ENCODE measurements around the gene GPR101. TPM values are rescaled to one million over a fixed set of nuclear protein-coding genes. Genes with fewer than 3 reads are reported as not detected.

The GPR101 gene
- total and polyA plus RNA-seq, 2 of the 4 experiments (the other 2 are of a cell fraction) = not detected

GRCh38 chrX:137067147-137067546 lies 33.4 kb upstream of the GPR101 start:
- CTCF ChIA-PET = no interaction called here
- H4K5ac ChIP-seq (ENCODE audit: low read depth, low read length) = no peak overlapping the region

More at GRCh38 chrX:137067147-137067546, 33.4 kb upstream of the GPR101 start:
- Histone ChIP-seq H3K79me1 (ENCODE audit: low read depth in 1 of 2, low read length in 2 of 2) (no peaks in the 10 kb centered on the region), H3K4ac (ENCODE audit: low read depth, low read length) (no peak overlapping the region), H2AFZ (replicated peaks; ENCODE audit: low read length, poor library complexity) (no peak overlapping the region), H2AK5ac (ENCODE audit: low read depth, low read length) (no peak overlapping the region), H3K9me3 (ENCODE audit: control insufficient read depth, insufficient read depth, low read length) (no peaks in the 10 kb centered on the region), H2AK9ac (replicated peaks; ENCODE audit: low read depth, low read length, poor library complexity) (no peak overlapping the region), H3K18ac (ENCODE audit: low read depth, low read length) (no peak overlapping the region), H4K20me1 (ENCODE audit: insufficient read depth, low read length) (no peaks in the 10 kb centered on the region), H3K9ac (ENCODE audit: low read depth, low read length) (no peak overlapping the region), H3K23ac (ENCODE audit: low read depth, low read length) (no peak overlapping the region), H4K8ac (ENCODE audit: low read depth in 2 of 2, low read length in 2 of 2) (no peak overlapping the region), H3K9me1 (ENCODE audit: insufficient read depth, low read length) (no peaks in the 10 kb centered on the region), H3K27ac (ENCODE audit: insufficient read depth, low read length) (no peak overlapping the region), H3K4me1 (ENCODE audit: control insufficient read depth, insufficient read depth, low read length) (no peaks in the 10 kb centered on the region), H3K36me3 (ENCODE audit: control insufficient read depth, insufficient read depth, low read length) (no peaks in the 10 kb centered on the region), H3K14ac (replicated peaks; ENCODE audit: low read depth, low read length) (no peak overlapping the region), H2BK5ac (ENCODE audit: low read depth, low read length, poor library complexity, severe bottlenecking) (no peak overlapping the region), H2BK20ac (ENCODE audit: low read depth, low read length) (no peak overlapping the region), H3K27me3 (ENCODE audit: control insufficient read depth, insufficient read depth, low read length) (no peaks in the 10 kb centered on the region; the same call in 1 of the 2 replicates), H3K56ac (ENCODE audit: extremely low read depth, insufficient read depth, low read length) (no peak overlapping the region), H2BK120ac (ENCODE audit: low read depth, low read length) (no peak overlapping the region), H3K4me3 (ENCODE audit: insufficient read depth, low read depth, low read length) (no peak overlapping the region), H3K4me2 (ENCODE audit: low read depth, low read length) (no peak overlapping the region), H4K91ac (ENCODE audit: insufficient read depth, low read depth, low read length) (no peak overlapping the region), H2BK15ac (ENCODE audit: low read depth, low read length) (no peak overlapping the region)
- BruUV-seq (replicated peaks) = no TSS peak
- no peak for ATAC-seq (ENCODE audit: low read depth)
- intact Hi-C loops (cut with micrococcal nuclease) (no loop called here), dilution Hi-C loops (cut with HindIII; ENCODE audit: low sequenced_read_pairs, unreplicated experiment) (no loop called here), in situ Hi-C loops (cut with MboI; ENCODE audit: low sequenced_read_pairs) (no loop called here)
- no CpG with 5 or more reads among the region's 2 CpGs for WGBS, 2 experiments (ENCODE audit: extremely low coverage in 2 of 2, insufficient read length in 1 of 2)
- no peak for DNase-seq
- TF ChIP-seq BHLHE40 (IDR thresholded peaks at IDR 0.05; ENCODE audit: low read depth, low read length) (no peak), CEBPB (IDR thresholded peaks at IDR 0.05; ENCODE audit: low read depth, low read length) (no peak), MAZ (IDR thresholded peaks at IDR 0.05; ENCODE audit: borderline replicate concordance, low read depth, low read length) (no peak), MAFK (IDR thresholded peaks at IDR 0.05; ENCODE audit: low read depth, low read length) (no peak), CHD1 (IDR thresholded peaks at IDR 0.05; ENCODE audit: low read depth, low read length) (no peak), NFE2L2 (IDR thresholded peaks at IDR 0.05; ENCODE audit: low read depth, low read length) (no peak), POLR2A (IDR thresholded peaks at IDR 0.05; ENCODE audit: low read depth, low read length) (no peak)
- POLR2A ChIA-PET (ENCODE audit: unreplicated experiment) = no interaction called here
